Glomerular visceral epithelial cell (primary cell): ENCODE results near the gene TEX101.
"Not testable (repeated sequence)": the region's sequence is repeated elsewhere in the genome, so short reads cannot be mapped to it uniquely, and the experiment has no call there.

Source experiments
- DNase-seq: peaks from one replicate; pipeline ENCODE4 v3.0.0-alpha.2; 2016; ENCODE audit errors: extremely low spot score

Gene TEX101

DNA sequence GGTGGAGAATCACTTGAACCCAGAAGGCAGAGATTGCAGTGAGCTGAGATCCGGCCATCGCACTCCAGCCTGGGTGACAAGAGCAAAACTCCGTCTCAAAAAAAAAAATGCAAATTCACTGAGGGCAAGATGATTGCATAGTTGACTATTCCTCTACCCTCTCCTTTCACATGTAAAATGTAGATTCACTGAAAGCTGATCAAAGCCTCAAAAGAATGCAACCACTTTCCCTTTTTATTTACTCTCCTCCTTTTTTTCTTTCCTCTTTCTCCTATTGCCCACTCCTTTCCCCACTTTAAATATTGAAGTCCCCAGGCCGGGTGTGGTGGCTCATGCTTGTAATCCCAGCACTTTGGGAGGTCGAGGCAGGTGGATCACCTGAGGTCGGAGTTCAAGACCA is 6.3 kb downstream of the TEX101 start:
- DNase-seq = no peak

- no peak for DNase-seq
These were observed 7.5 kb downstream of the TEX101 start for GRCh38 chr19:43422000-43422688.

- no peak for DNase-seq
These were observed 8.0 kb downstream of the TEX101 start for GRCh38 chr19:43422689-43423066.

DNA sequence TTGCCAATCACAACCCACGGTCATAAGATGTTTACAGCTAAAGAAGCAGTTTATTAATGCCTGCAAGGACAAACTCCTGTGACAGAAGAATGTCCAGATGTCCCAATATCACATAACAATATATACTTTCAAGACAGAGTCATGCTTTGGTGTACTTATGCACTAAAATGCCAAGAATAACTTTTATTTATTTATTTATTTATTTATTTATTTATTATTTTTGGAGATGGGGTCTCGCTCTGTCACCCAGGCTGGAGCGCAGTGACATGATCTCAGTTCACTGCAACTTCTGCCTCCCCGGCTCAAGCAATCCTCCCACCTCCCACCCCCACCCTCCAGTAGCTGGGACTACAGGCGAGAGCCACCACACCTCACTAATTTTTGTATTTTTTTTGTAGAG is 9.1 kb downstream of the TEX101 start:
- no peak for DNase-seq

DNA sequence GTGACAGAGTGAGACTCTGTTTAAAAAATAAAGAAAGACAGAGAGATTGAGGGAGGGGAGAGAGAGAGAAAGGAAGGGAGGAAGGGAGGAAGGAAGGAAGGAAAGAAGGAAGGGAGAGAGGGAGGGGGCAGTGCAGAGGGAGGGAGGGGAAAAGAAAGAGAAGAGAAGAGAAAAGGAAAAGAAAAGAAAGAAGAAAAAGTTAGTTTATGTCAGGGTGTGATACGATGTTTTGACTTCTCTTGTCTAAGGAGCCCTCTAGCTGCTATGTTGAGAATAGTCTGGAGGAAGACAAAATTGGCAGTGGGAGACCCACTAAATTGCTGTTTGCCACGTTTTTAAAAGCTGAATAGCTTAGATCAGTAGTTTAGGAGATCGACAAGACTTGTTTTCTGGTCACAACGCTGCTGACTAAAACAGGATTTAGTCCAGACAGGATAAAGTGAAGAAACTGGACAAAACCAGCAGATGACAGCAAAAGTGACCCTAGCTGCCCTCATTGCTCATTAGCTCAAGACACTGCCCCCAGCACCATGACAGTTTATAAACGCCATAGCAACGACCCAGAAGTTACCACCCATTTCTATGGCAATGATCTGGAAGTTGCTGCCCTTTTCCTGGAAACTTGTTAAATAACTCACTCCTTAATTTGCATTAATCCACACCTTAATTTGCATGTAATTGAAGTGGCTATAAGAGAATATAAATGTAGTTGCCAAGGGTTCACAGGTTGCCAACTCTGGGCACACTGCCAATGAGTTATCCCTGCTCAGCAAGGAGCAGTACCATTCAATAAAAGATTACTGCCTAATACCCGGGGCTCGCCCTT is 11.1 kb downstream of the TEX101 start:
- DNase-seq = peak; percentile 24

- DNase-seq = no peak
These were observed 14.7 kb downstream of the TEX101 start for GRCh38 chr19:43429395-43429794.

DNA sequence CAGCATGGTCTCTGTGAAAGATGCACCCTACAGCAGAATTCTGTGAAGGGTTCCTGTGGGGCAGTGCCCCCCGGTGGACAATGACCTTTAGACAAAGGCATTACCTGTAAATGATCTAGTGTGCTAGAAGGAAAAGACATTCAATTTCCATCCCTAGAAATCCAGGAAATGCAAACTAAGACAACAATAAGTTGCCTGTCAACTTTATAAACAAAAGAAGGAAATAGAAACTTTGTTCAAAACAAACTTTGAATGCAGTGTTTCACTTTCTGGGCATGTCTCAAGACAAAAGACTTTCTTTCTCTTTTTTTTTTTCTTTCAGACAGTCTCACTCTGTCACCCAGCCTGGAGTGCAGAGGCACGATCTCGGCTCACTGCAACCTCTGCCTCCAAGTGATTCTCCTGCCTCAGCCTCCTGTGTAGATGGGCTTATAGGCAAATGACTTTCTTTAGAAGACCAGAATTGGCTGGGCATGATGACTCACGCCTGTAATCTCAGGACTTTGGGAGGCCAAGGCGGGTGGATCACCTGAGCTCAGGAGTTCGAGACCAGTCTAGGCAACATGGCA is 15.5 kb downstream of the TEX101 start:
- DNase-seq = no peak

GRCh38 chr19:43430976-43431375 is 16.3 kb downstream of the TEX101 start:
- no peak for DNase-seq

- DNase-seq = no peak
These were observed 18.6 kb downstream of the TEX101 start for GRCh38 chr19:43433358-43433673.

GRCh38 chr19:43433689-43434088 is 19.0 kb downstream of the TEX101 start:
- DNase-seq = no peak

- DNase-seq = no peak
These were observed 21.1 kb downstream of the TEX101 start for GRCh38 chr19:43435775-43436174.

DNA sequence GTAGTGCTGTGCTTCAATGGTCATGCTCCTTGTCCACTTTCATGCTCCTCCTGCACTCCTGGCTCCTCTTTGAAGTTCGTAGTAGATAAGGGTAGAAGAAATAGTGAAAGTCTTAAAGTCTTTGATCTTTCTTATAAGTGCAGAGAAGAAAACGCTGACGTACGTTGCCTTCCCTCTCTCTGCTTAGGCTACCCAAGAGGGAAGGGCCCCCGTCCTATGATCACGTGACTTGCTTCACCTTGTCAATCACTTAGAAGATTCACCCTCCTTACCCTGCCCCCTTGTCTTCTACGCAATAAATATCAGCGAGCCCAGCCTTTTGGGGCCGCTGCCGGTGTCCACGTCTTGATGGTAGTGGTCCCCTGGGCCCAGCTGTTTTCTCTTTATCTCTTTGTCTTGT is 22.6 kb downstream of the TEX101 start:
- not testable (repeated sequence) for DNase-seq

- no peak for DNase-seq
These were observed 23.0 kb downstream of the TEX101 start for GRCh38 chr19:43437712-43438111.

- DNase-seq = no peak
These were observed 23.8 kb downstream of the TEX101 start for GRCh38 chr19:43438291-43439031.

- no peak for DNase-seq
These were observed 24.5 kb downstream of the TEX101 start for GRCh38 chr19:43439032-43439708.

- no peak for DNase-seq
These were observed 25.0 kb downstream of the TEX101 start for GRCh38 chr19:43439709-43440063.

DNA sequence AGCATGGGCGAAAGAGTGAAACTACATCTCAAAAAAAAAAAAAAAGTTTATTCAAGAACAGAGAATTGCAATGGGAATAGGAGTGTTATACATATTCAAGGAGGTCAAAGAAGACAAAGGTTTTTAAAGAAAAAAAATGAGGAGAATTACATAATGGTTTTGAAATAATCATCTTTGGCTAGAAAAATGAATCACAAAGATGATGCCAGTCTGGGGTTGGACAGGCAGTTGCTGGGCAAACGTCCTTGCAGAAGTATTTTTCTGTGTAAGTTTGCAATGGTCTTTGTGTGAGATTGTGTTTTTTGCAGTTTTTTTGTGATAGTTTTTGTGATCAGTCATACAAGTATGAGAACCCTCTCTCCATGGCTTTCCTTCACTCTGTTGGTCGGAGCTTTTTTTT is 27.0 kb downstream of the TEX101 start:
- no peak for DNase-seq

DNA sequence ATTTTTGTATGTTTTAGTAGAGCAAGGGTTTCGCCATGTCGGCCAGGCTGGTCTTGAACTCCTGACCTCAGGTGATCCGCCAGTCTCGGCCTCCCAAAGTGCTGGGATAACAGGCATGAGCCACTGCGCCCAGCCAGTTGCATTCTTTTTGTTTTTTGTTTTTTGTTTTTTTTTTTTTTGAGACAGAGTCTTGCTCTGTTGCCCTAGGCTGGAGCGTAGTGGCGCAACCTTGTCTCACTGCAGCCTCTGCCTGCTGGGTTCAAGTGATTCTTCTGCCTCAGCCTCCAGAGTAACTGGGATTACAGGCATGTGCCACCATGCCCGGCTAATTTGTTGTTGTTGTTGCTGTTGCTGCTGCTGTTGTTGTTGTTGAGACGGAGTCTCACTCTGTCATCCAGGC is 29.4 kb downstream of the TEX101 start:
- not testable (repeated sequence) for DNase-seq

DNA sequence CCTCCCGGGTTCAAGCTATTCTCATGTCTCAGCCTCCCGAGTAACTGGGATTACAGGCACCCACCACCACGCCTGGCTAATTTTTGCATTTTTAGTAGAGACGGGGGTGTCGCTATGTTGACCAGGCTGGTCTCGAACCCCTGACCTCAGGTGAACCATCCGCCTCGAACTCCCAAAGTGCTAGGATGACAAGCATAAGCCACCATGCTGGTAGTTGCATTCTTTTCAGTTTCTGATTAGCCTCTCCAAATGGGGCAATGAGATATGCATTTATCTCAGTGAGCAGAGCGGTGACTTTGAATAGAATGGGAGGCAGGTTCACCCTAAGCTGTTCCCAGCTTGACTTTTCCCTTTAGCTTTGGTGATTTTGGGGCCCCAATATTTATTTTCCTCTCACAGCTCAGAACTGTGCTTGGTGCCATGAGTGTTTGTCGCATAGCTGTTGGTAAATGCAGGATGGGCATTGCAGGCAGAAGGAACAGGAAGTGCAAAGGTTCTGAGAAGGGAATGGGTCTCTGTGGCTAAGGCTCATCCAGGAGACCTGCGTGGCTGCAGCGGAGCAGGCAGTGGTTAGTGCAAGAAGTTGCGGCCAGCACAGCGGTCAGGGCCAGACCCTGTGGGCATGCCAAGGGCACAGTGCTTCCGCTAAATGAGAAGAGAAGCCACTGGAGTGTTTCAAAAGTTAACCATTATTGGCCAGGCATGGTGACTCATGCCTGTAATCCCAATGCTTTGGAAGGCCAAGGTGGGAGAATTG is 30.0 kb downstream of the TEX101 start:
- DNase-seq = peak; percentile 85

DNA sequence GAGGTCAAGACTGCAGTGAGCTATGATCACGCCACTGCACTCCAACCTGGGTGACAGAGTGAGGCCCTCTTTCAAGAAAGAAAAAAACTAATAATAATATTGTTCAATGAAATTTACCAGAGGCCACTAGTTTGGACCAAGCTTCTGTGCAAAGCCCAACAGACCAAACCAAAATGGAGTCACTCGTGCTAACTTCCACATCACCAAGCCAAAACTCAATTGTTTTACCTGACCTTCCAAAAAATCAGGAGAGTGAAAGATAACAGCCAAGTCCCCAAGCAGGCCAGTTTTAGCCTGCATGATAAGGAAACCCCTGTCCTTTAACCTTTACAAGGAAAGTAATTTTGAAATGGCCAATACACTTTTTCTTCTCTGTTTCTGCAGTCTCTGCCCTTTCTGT is 30.7 kb downstream of the TEX101 start:
- DNase-seq = no peak
